ENCODE results near the gene TAS1R1.

DNA sequence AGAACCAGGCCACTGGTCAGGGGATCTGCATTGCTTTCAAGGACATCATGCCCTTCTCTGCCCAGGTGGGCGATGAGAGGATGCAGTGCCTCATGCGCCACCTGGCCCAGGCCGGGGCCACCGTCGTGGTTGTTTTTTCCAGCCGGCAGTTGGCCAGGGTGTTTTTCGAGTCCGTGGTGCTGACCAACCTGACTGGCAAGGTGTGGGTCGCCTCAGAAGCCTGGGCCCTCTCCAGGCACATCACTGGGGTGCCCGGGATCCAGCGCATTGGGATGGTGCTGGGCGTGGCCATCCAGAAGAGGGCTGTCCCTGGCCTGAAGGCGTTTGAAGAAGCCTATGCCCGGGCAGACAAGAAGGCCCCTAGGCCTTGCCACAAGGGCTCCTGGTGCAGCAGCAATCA is 19.7 kb downstream of the TAS1R1 start:
- TF ChIP-seq, protein P1, sequence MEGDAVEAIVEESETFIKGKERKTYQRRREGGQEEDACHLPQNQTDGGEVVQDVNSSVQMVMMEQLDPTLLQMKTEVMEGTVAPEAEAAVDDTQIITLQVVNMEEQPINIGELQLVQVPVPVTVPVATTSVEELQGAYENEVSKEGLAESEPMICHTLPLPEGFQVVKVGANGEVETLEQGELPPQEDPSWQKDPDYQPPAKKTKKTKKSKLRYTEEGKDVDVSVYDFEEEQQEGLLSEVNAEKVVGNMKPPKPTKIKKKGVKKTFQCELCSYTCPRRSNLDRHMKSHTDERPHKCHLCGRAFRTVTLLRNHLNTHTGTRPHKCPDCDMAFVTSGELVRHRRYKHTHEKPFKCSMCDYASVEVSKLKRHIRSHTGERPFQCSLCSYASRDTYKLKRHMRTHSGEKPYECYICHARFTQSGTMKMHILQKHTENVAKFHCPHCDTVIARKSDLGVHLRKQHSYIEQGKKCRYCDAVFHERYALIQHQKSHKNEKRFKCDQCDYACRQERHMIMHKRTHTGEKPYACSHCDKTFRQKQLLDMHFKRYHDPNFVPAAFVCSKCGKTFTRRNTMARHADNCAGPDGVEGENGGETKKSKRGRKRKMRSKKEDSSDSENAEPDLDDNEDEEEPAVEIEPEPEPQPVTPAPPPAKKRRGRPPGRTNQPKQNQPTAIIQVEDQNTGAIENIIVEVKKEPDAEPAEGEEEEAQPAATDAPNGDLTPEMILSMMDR (IDR thresholded peaks at IDR 0.05; ENCODE audit: borderline replicate concordance, extremely low read depth, low read length, poor library complexity, severe bottlenecking), result no peak
- TF ChIP-seq EZH2 (IDR thresholded peaks at IDR 0.05; ENCODE audit: borderline replicate concordance, low read depth, low read length, severe bottlenecking), result no peak

Measured in DND-41 (cell line).